GM06990 (cell line): Measurements from ENCODE around the gene AACS.

Experiments used
- DNase-seq: peaks from one replicate; pipeline ENCODE4 v3.0.0-alpha.2; 2011; ENCODE audit not compliant: insufficient read length; ENCODE audit errors: extremely low read depth
- H3K27me3 ChIP-seq: replicated peaks from 2 replicates; pipeline ENCODE4 v1.6.0; 2011; ENCODE audit warnings: low read length; ENCODE audit not compliant: control insufficient read depth, insufficient read depth
- H3K36me3 ChIP-seq: 2 replicates; pipeline ENCODE4 v1.5.1; 2011; ENCODE audit warnings: low read length; ENCODE audit not compliant: control insufficient read depth, insufficient read depth
- H3K4me3 ChIP-seq: replicated peaks from 2 replicates; pipeline ENCODE4 v1.5.1; 2011; ENCODE audit warnings: low read depth, mild to moderate bottlenecking, control low read depth, low read length
- CTCF ChIP-seq: IDR thresholded peaks from 2 replicates; pipeline ENCODE4 v1.5.1; 2011; ENCODE audit warnings: low read length, control low read depth, mild to moderate bottlenecking, inconsistent platforms; ENCODE audit not compliant: insufficient read depth, poor library complexity, severe bottlenecking

The AACS gene

GRCh38 chr12:125187148-125187745 is 122.0 kb downstream of the AACS start:
- Histone ChIP-seq H3K36me3 (no peaks in the 10 kb centered on the region), H3K27me3 (no peaks in the 10 kb centered on the region; the same call in none of the 2 replicates), H3K4me3 (no peak overlapping the region)
- no peak for DNase-seq
- TF ChIP-seq CTCF = no peak

GRCh38 chr12:125187780-125188741 is 122.8 kb downstream of the AACS start:
- no peaks in the 10 kb centered on the region for H3K36me3 ChIP-seq
- no peak for TF ChIP-seq CTCF
- H3K27me3 ChIP-seq = no peaks in the 10 kb centered on the region; the same call in none of the 2 replicates
- H3K4me3 ChIP-seq = no peak overlapping the region
- no peak for DNase-seq

- no peaks in the 10 kb centered on the region for H3K36me3 ChIP-seq
- no peaks in the 10 kb centered on the region; the same call in none of the 2 replicates for H3K27me3 ChIP-seq
- no peak for TF ChIP-seq CTCF
- DNase-seq = no peak
- no peak overlapping the region for H3K4me3 ChIP-seq
Observed at GRCh38 chr12:125189015-125189414, 123.8 kb downstream of the AACS start.

GRCh38 chr12:125189502-125189901 is 124.3 kb downstream of the AACS start:
- no peak for DNase-seq
- no peak for TF ChIP-seq CTCF
- Histone ChIP-seq H3K36me3 (no peaks in the 10 kb centered on the region), H3K4me3 (no peak overlapping the region), H3K27me3 (no peaks in the 10 kb centered on the region; the same call in none of the 2 replicates)

- no peak for TF ChIP-seq CTCF
- Histone ChIP-seq H3K36me3 (no peaks in the 10 kb centered on the region), H3K4me3 (no peak overlapping the region), H3K27me3 (no peaks in the 10 kb centered on the region; the same call in 1 of the 2 replicates)
- DNase-seq = no peak
Observed at GRCh38 chr12:125191361-125192087, 126.3 kb downstream of the AACS start.
